Subcutaneous adipose tissue (tissue), 4 donors: ENCODE measurements around the gene CELF5. TPM values are rescaled to one million over a fixed set of nuclear protein-coding genes. Genes with fewer than 3 reads are reported as not detected.

ENCODE experiments used
- CTCF ChIP-seq: fragments of 450-650 bp; IDR thresholded peaks from one replicate; pipeline ENCODE4 v1.5.1; 2016; ENCODE audit warnings: low read depth, mild to moderate bottlenecking, control low read depth, antibody characterized with exemption, moderate library complexity
- total RNA-seq, 4 donors: library from RNA; depleted of rRNA; stranded (reverse); fragments of >200 nt; gene quantifications; one replicate each; pipeline ENCODE4 v1.1.0, GENCODE V29; 2016

Gene CELF5
- total RNA-seq, 4 donors from 2014 or later: not detected

GRCh38 chr19:3289971-3290569 is 65.6 kb downstream of the CELF5 start:
- TF ChIP-seq CTCF: no peak

GRCh38 chr19:3291644-3292043 is 67.2 kb downstream of the CELF5 start:
- TF ChIP-seq CTCF: no peak

GRCh38 chr19:3292958-3293529 is 68.6 kb downstream of the CELF5 start:
- TF ChIP-seq CTCF: no peak

GRCh38 chr19:3293560-3293959 is 69.1 kb downstream of the CELF5 start:
- TF ChIP-seq CTCF: no peak

GRCh38 chr19:3294080-3294850 is 69.8 kb downstream of the CELF5 start:
- no peak for TF ChIP-seq CTCF

GRCh38 chr19:3295581-3295980 is 71.1 kb downstream of the CELF5 start:
- TF ChIP-seq CTCF: no peak

GRCh38 chr19:3296034-3296433 is 71.6 kb downstream of the CELF5 start:
- TF ChIP-seq CTCF: no peak
